VCaP (cell line): Measurements from ENCODE around the gene ZBTB22.
A peak's percentile ranks its signal among the peaks of the same experiment; 100 is the strongest.

Experiments
- H3K27ac ChIP-seq: fragments of 450-650 bp; 2 replicates; pipeline ENCODE4 v1.5.1; 2017
- CTCF ChIP-seq: fragments of 450-650 bp; conservative IDR thresholded peaks from 2 replicates; pipeline ENCODE4 v1.5.1; 2017; ENCODE audit warnings: mild to moderate bottlenecking, moderate library complexity

The ZBTB22 gene

DNA sequence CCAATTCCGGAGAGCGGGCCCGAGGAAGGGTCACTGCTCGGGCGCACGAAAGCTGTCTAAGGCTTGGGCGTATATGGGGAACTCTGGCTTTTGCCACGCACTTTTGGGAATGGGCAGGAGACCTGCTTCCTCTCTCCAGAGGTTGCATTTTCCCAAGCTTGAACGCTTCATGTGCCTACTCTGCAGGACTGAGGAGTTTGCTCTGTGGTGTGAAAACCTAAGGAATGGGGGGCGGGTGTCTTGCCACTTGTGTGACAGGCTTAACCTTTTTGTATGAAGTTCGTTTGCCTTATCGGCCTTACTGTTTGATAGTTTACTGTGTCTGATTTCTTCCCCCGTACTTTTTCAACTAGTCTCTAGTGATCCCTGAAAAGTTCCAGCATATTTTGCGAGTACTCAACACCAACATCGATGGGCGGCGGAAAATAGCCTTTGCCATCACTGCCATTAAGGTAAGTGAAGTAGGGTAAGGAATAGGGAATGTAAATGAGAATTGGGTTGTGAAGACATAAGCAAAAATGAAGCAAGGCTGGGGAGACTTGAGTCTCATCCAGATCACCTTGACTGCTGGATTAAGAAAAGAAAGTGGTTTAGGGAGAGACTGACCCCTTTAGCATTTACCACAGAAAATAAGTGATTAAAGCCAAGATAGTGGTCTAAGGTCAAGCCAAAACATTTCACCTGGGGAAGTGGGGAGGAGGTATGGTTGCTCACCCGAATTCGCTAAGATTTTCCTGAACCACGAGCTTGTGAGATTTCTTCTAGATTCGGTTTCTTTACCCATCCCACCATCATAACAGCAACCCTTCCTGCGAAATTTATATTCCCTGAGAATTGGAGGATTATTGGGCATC lies 45.0 kb downstream of the ZBTB22 start:
- no peak for TF ChIP-seq CTCF
- H3K27ac ChIP-seq = peak overlapping the region; percentile 100

DNA sequence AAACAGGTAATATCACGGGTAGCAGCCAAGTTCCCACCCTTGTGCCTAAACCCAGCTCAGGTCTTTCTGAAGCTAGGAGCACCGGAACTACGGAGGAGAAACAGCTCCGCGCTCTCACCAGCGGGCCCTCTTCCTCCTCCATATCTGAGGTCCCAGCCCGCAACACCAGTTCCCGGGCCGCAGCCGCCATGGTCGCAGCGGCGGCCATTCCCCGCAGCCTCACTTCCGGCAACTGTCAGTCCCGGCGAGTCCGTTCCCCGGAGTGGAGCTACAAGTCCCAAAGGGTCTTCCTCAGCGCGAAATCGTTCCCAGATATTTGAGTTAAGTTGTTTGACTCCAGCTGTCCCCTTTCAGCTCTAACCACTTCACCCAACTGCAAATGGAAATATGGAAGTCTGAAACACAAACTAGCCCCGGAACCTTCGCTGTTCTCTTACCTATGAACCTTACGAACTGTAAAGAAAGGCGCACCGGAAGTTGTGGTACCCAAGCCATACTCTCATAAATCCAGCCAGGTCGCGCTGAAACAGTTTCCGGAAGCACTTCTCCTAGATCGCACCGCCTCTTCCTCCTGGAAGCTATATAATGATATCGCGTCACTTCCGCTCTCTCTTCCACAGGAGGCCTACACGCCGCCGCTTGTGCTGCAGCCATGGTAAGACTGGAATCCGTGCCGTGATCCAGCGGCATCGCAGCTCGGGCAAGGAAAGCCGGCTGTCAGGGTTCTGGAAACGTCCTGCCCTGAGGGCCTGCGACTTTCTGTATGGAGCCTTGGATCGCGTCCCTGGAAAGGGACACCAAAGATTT lies 45.9 kb downstream of the ZBTB22 start, which contains the start of the genes RPS18 and VPS52:
TSS of gene RPS18 (plus strand) at position 608 of the 807 bp plus-strand sequence. CDS start at position 653, 45 bp downstream.
TSS of gene VPS52 (minus strand) at position 409 of the 807 bp plus-strand sequence. CDS start at position 208, 201 bp downstream.
- no peak for TF ChIP-seq CTCF
- H3K27ac ChIP-seq = peak within 1 kb of the TSS; percentile 100

GRCh38 chr6:33271117-33271467 lies 46.5 kb downstream of the ZBTB22 start:
- peak overlapping the region; percentile 100 for H3K27ac ChIP-seq
- no peak for TF ChIP-seq CTCF
